Esophagus muscularis mucosa (tissue), 4 donors: ENCODE data around the gene DENND6B. TPM values are rescaled to one million over a fixed set of nuclear protein-coding genes. Genes with fewer than 3 reads are reported as not detected.

Source experiments
- DNase-seq: peaks from one replicate; pipeline ENCODE4 v3.0.0-alpha.2; 2017; ENCODE audit errors: extremely low spot score
- H3K27ac ChIP-seq, 4 donors: fragments of 200-600 bp; sonication (generic); replicated peaks in 1 of 4; 1 replicate in 3 of 4; 2 replicates in 1 of 4; pipeline ENCODE4 v1.5.1; 2016 to 2019; ENCODE audit warnings: mild to moderate bottlenecking in 1 of 4
- H3K27me3 ChIP-seq, 4 donors: fragments of 200-600 bp; sonication (generic); one replicate each; pipeline versions ENCODE4 v1.5.1 to v1.6.0; 2016 to 2019
- H3K36me3 ChIP-seq, 4 donors: fragments of 200-600 bp; sonication (generic); one replicate each; pipeline ENCODE4 v1.5.1; 2016 to 2019
- H3K4me1 ChIP-seq, 4 donors: fragments of 200-600 bp; sonication (generic); one replicate each; pipeline ENCODE4 v1.5.1; 2016 to 2019
- H3K4me3 ChIP-seq, 4 donors: fragments of 200-600 bp; sonication (generic); 1 replicate in 2 of 4; 2 replicates in 2 of 4; pipeline ENCODE4 v1.5.1; 2016 to 2019; ENCODE audit warnings: mild to moderate bottlenecking in 4 of 4, moderate library complexity in 1 of 4
- H3K9me3 ChIP-seq, 4 donors: fragments of 200-600 bp; sonication (generic); 1 replicate in 3 of 4; 2 replicates in 1 of 4; pipeline ENCODE4 v1.5.1; 2016 to 2019
- EP300 ChIP-seq: sonication (generic); formaldehyde crosslinking; IDR thresholded peaks from one replicate; pipeline ENCODE4 v1.6.1; 2017; ENCODE audit warnings: antibody characterized with exemption
- POLR2A ChIP-seq: fragments of 450-650 bp; IDR thresholded peaks from one replicate; pipeline ENCODE4 v1.6.1; 2017; ENCODE audit warnings: antibody characterized with exemption, moderate library complexity, mild to moderate bottlenecking, low read depth
- POLR2AphosphoS5 ChIP-seq, 2 donors: sonication (generic); formaldehyde crosslinking; IDR thresholded peaks; one replicate each; pipeline ENCODE4 v1.6.1; 2017; ENCODE audit warnings: antibody characterized with exemption in 2 of 2
- WGBS: methylation state at CpG from one replicate; pipeline ENCODE4 v1.1.5; 2018; 5-methylcytosine and 5-hydroxymethylcytosine counted together
- intact Hi-C: fragments of 100-400 bp; cut with DNase I; formaldehyde crosslinking; loops from one replicate; pipeline ENCODE4 v1.15.1; 2023
- total RNA-seq, 4 donors: library from RNA; depleted of rRNA; stranded (reverse); fragments of >200 nt; gene quantifications; one replicate each; pipeline versions ENCODE4 v1.1.0 to v1.2.1, GENCODE V29; 2016
- TF ChIP-seq, protein P1 (sequence below), 3 experiments: fragments of 200-600 bp in 2 of 3; fragments of 450-650 bp in 1 of 3; sonication (generic) in 2 of 3; IDR thresholded peaks; one replicate each; pipeline ENCODE4 v1.5.1; 2017 to 2019; ENCODE audit warnings: antibody characterized with exemption in 3 of 3, mild to moderate bottlenecking in 2 of 3, moderate library complexity in 1 of 3

The DENND6B gene
- total RNA-seq, 4 donors from 2014 or later: 1.7 to 3.8 (median 2.5) TPM

GRCh38 chr22:50318356-50318697 lies 8.5 kb downstream of the DENND6B start:
- H3K27me3 ChIP-seq: no peaks in the 10 kb centered on the region
- TF ChIP-seq POLR2A (no peak), EP300 (no peak), POLR2AphosphoS5 (IDR thresholded peaks at IDR 0.05) (no peak)
- TF ChIP-seq, protein P1, sequence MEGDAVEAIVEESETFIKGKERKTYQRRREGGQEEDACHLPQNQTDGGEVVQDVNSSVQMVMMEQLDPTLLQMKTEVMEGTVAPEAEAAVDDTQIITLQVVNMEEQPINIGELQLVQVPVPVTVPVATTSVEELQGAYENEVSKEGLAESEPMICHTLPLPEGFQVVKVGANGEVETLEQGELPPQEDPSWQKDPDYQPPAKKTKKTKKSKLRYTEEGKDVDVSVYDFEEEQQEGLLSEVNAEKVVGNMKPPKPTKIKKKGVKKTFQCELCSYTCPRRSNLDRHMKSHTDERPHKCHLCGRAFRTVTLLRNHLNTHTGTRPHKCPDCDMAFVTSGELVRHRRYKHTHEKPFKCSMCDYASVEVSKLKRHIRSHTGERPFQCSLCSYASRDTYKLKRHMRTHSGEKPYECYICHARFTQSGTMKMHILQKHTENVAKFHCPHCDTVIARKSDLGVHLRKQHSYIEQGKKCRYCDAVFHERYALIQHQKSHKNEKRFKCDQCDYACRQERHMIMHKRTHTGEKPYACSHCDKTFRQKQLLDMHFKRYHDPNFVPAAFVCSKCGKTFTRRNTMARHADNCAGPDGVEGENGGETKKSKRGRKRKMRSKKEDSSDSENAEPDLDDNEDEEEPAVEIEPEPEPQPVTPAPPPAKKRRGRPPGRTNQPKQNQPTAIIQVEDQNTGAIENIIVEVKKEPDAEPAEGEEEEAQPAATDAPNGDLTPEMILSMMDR (IDR thresholded peaks at IDR 0.05): no peak
- H3K27ac ChIP-seq: no peak overlapping the region
- no peaks in the 10 kb centered on the region for H3K9me3 ChIP-seq
- WGBS: 89% methylated on average over 3 of the region's 7 CpGs
- peaks cover 0 to 18% (median 10%) of the 10 kb centered on the region in 4 donors for H3K4me1 ChIP-seq
- DNase-seq: no peak
- no peak overlapping the region for H3K4me3 ChIP-seq
- intact Hi-C loops: no loop called here
- no peaks in the 10 kb centered on the region for H3K36me3 ChIP-seq

DNA sequence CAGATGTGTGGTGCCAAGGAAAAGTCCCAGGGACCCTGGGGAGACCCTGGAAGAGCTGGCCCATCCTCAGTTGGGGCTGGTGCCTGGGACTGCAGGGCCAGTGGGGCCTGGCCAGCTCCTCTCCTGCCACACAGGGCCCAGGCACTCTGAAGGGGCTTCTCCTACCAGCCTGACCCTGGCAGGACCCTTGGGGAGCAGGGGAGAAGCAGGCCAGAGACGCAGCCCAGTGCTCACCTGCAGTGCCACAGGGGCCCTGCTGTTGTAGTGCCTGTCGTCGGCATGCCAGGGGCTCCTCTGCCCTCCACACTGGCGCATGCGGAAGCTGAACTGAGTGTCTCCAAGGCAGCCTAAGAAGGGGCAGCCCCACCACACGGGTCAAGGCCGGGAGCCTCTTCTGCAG lies 9.1 kb downstream of the DENND6B start:
- H3K4me3 ChIP-seq: no peak overlapping the region
- TF ChIP-seq POLR2A (no peak), POLR2AphosphoS5 (IDR thresholded peaks at IDR 0.05) (no peak), EP300 (no peak)
- TF ChIP-seq, protein P1 (IDR thresholded peaks at IDR 0.05): no peak
- no peaks in the 10 kb centered on the region for H3K27me3 ChIP-seq
- H3K9me3 ChIP-seq: no peaks in the 10 kb centered on the region
- intact Hi-C loops: no loop called here
- H3K36me3 ChIP-seq: no peaks in the 10 kb centered on the region
- peaks cover 0 to 18% (median 10%) of the 10 kb centered on the region in 4 donors for H3K4me1 ChIP-seq
- WGBS: no CpG with 5 or more reads among the region's 7 CpGs
- no peak overlapping the region for H3K27ac ChIP-seq
- no peak for DNase-seq

DNA sequence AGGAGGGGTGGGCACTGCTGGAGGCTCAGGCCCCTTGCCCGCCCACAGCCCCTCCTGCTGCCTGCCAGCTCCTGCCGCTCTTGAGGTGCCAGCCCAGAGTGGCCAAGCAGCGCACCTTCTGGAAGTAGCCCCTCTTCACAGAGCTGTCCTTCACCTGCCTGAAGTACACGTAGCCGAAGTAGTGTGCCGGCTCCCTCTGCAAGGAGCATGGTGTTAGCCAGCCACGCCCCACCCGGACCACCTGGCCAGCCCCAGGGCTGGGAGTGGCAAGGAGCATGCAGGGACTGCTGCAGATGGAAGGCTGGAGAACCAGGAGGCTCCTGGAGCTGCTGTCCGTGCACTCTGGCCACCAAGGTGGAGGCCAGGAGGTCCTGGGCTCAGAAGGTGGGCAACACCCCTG lies 9.6 kb downstream of the DENND6B start:
- Histone ChIP-seq H3K27ac (no peak overlapping the region), H3K27me3 (no peaks in the 10 kb centered on the region), H3K9me3 (no peaks in the 10 kb centered on the region), H3K36me3 (peaks cover 0 to under 1% (median 0%) of the 10 kb centered on the region in 4 donors), H3K4me3 (no peak overlapping the region), H3K4me1 (peaks cover 0 to 18% (median 10%) of the 10 kb centered on the region in 4 donors)
- intact Hi-C loops: no loop called here
- TF ChIP-seq, protein P1 (IDR thresholded peaks at IDR 0.05): no peak
- TF ChIP-seq EP300 (no peak), POLR2A (no peak), POLR2AphosphoS5 (IDR thresholded peaks at IDR 0.05) (no peak)
- 100% methylated on average over 2 of the region's 9 CpGs for WGBS
- DNase-seq: no peak

GRCh38 chr22:50316114-50317065 lies 10.4 kb downstream of the DENND6B start:
- Histone ChIP-seq H3K27ac (no peak overlapping the region), H3K36me3 (peaks cover 0 to 7% (median 0%) of the 10 kb centered on the region in 4 donors), H3K9me3 (no peaks in the 10 kb centered on the region), H3K4me1 (peaks cover 0 to 18% (median 10%) of the 10 kb centered on the region in 4 donors), H3K4me3 (no peak overlapping the region), H3K27me3 (no peaks in the 10 kb centered on the region)
- WGBS: 90% methylated on average over 19 of the region's 45 CpGs
- DNase-seq: no peak
- TF ChIP-seq, protein P1 (IDR thresholded peaks at IDR 0.05): no peak
- TF ChIP-seq POLR2A: no peak
- no peak for TF ChIP-seq POLR2AphosphoS5 (IDR thresholded peaks at IDR 0.05)
- no peak for TF ChIP-seq EP300
- intact Hi-C loops: no loop called here
